Activated naive CD8-positive, alpha-beta T cell treated with anti-CD3 and anti-CD28 coated beads for 36 hours (primary cell): ENCODE results near the gene BAZ1B. TPM values are rescaled to one million over a fixed set of nuclear protein-coding genes. Genes with fewer than 3 reads are reported as not detected.
"Not testable (repeated sequence)": the region's sequence is repeated elsewhere in the genome, so short reads cannot be mapped to it uniquely, and the experiment has no call there.

Experiments used
- DNase-seq: peaks from one replicate; pipeline ENCODE4 v3.0.0; 2021
- H3K27ac Mint-ChIP-seq: one replicate; pipeline ENCODE4 v1.8.0; 2022; ENCODE audit warnings: mild to moderate bottlenecking, moderate library complexity, mixed read lengths
- H3K27me3 Mint-ChIP-seq: one replicate; pipeline ENCODE4 v1.8.0; 2022; ENCODE audit warnings: mild to moderate bottlenecking, mixed read lengths
- H3K36me3 Mint-ChIP-seq: one replicate; pipeline ENCODE4 v1.8.0; 2021; ENCODE audit warnings: mild to moderate bottlenecking, mixed read lengths
- H3K4me1 Mint-ChIP-seq: one replicate; pipeline ENCODE4 v1.8.0; 2021; ENCODE audit warnings: mixed read lengths
- H3K4me3 Mint-ChIP-seq: one replicate; pipeline ENCODE4 v1.8.0; 2022; ENCODE audit warnings: mild to moderate bottlenecking, moderate library complexity, mixed read lengths
- H3K9me3 Mint-ChIP-seq: one replicate; pipeline ENCODE4 v1.8.0; 2022; ENCODE audit warnings: mixed read lengths
- total RNA-seq, 2 experiments: library from RNA; stranded (reverse); gene quantifications; one replicate each; pipeline ENCODE4 v1.2.3, GENCODE V29; 2021

BAZ1B gene
- total RNA-seq, 2 experiments from 2014 or later: 107 to 108 TPM

DNA sequence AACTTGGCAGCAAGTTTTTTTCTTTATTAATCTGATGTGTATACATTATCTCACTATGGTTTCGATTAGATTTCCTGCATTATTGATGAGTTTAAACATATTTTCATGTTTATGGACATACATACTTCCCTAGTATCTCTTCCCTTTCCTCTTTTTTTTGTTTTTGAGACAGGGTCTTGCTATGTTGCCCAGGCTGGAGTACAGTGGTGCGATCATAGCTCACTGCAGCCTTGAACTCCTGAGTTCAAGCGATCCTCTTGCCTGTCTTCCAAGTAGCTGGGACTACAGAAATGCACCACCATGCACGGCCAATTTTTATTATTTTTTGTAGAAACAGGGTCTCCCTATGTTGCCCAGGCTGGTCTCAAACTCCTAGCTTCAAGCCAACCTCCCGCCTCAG lies 18.9 kb downstream of the BAZ1B start:
- no peak overlapping the region for H3K4me3 Mint-ChIP-seq
- no peak for DNase-seq
- H3K36me3 Mint-ChIP-seq: peaks cover 28% of the 10 kb centered on the region
- no peaks in the 10 kb centered on the region for H3K4me1 Mint-ChIP-seq
- H3K27ac Mint-ChIP-seq: no peak overlapping the region
- no peaks in the 10 kb centered on the region for H3K27me3 Mint-ChIP-seq
- H3K9me3 Mint-ChIP-seq: no peaks in the 10 kb centered on the region

DNA sequence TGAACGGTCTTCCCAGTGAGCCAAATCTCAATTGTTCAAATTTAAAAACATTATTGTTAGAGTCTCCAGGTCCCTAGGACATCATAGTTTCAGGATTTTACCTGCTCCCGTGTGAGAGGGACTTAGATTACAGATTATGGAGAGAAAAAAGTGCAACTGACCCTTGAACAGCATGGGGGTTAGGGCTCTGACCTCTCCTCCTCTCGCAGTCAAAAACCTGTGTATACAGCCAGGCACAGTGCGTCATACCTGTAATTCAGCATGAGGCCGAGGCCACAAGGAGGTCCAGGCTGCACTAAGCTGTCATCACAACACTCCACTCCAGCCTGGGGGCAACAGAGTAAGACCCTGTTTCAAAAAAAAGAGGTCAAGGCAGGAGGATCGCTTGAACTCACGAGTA lies 25.5 kb downstream of the BAZ1B start:
- Mint-ChIP-seq H3K27me3 (no peaks in the 10 kb centered on the region), H3K4me3 (no peak overlapping the region), H3K27ac (no peak overlapping the region), H3K4me1 (no peaks in the 10 kb centered on the region), H3K36me3 (peaks cover 61% of the 10 kb centered on the region), H3K9me3 (no peaks in the 10 kb centered on the region)
- no peak for DNase-seq

GRCh38 chr7:73495507-73495906 lies 26.6 kb downstream of the BAZ1B start:
- not testable (repeated sequence) for DNase-seq, H3K4me3 Mint-ChIP-seq, H3K27me3 Mint-ChIP-seq, H3K9me3 Mint-ChIP-seq, H3K4me1 Mint-ChIP-seq
- peaks cover 55% of the 10 kb centered on the region for H3K36me3 Mint-ChIP-seq
- H3K27ac Mint-ChIP-seq: peak overlapping the region; percentile 38

- DNase-seq: no peak
- Mint-ChIP-seq H3K27me3 (no peaks in the 10 kb centered on the region), H3K36me3 (peaks cover 42% of the 10 kb centered on the region), H3K4me3 (no peak overlapping the region), H3K9me3 (no peaks in the 10 kb centered on the region), H3K4me1 (peaks cover 6% of the 10 kb centered on the region), H3K27ac (no peak overlapping the region)
Measured at GRCh38 chr7:73489976-73490375, 32.1 kb downstream of the BAZ1B start.

DNA sequence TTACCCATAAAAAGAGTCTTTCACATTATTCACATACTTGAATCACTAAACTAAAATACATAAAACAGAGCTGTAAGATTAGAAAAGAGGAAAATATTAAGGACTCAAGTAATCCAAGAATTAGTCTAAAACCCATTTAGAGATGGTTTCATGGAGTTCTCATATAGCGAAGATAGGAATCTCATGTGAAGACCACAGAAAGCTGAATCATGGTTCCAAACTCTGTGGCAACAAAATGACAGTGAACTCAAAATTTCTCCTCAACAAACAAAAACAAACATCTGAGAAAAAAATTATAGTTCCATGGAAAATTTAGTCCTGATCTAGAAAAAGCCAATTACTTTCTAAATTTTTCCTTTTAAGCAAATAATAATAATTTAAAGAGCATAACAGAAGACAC lies 34.6 kb downstream of the BAZ1B start:
- no peak overlapping the region for H3K4me3 Mint-ChIP-seq
- H3K9me3 Mint-ChIP-seq: no peaks in the 10 kb centered on the region
- no peaks in the 10 kb centered on the region for H3K27me3 Mint-ChIP-seq
- DNase-seq: no peak
- H3K36me3 Mint-ChIP-seq: peaks cover 32% of the 10 kb centered on the region
- peaks cover 7% of the 10 kb centered on the region for H3K4me1 Mint-ChIP-seq
- H3K27ac Mint-ChIP-seq: peak overlapping the region; percentile 13

- Mint-ChIP-seq H3K9me3 (no peaks in the 10 kb centered on the region), H3K36me3 (peaks cover 46% of the 10 kb centered on the region), H3K27me3 (no peaks in the 10 kb centered on the region), H3K4me3 (no peak overlapping the region), H3K27ac (no peak overlapping the region), H3K4me1 (peaks cover 13% of the 10 kb centered on the region)
- no peak for DNase-seq
Measured at GRCh38 chr7:73483171-73483570, 38.9 kb downstream of the BAZ1B start.

GRCh38 chr7:73482746-73483145 lies 39.3 kb downstream of the BAZ1B start:
- H3K9me3 Mint-ChIP-seq: no peaks in the 10 kb centered on the region
- no peak overlapping the region for H3K4me3 Mint-ChIP-seq
- no peak overlapping the region for H3K27ac Mint-ChIP-seq
- H3K4me1 Mint-ChIP-seq: peaks cover 15% of the 10 kb centered on the region
- DNase-seq: no peak
- no peaks in the 10 kb centered on the region for H3K27me3 Mint-ChIP-seq
- peaks cover 50% of the 10 kb centered on the region for H3K36me3 Mint-ChIP-seq

DNA sequence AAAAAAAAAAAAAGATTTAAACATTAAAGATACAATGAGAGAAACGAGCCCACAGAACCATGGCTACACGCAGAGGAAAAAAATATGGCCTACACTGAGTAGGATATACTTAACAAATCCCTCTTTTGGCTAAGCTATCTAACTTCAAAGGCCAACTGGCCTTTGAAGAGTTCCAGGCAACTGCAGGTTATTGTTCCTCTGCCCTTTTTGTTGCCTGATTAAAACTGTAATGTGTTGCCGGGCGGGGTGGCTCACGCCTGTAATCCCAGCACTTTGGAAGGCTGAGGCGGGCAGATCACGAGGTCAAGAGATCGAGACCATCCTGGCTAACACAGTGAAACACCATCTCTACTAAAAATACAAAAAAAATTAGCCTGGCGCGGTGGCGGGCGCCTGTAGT lies 40.6 kb downstream of the BAZ1B start:
- not testable (repeated sequence) for H3K27me3 Mint-ChIP-seq, DNase-seq, H3K27ac Mint-ChIP-seq, H3K4me3 Mint-ChIP-seq, H3K9me3 Mint-ChIP-seq
- Mint-ChIP-seq H3K36me3 (peaks cover 52% of the 10 kb centered on the region), H3K4me1 (peaks cover 22% of the 10 kb centered on the region)

- Mint-ChIP-seq H3K27me3 (no peaks in the 10 kb centered on the region), H3K4me1 (peaks cover 26% of the 10 kb centered on the region), H3K36me3 (peaks cover 51% of the 10 kb centered on the region), H3K4me3 (no peak overlapping the region), H3K9me3 (no peaks in the 10 kb centered on the region), H3K27ac (no peak overlapping the region)
- no peak for DNase-seq
Measured at GRCh38 chr7:73478549-73478948, 43.5 kb downstream of the BAZ1B start.

DNA sequence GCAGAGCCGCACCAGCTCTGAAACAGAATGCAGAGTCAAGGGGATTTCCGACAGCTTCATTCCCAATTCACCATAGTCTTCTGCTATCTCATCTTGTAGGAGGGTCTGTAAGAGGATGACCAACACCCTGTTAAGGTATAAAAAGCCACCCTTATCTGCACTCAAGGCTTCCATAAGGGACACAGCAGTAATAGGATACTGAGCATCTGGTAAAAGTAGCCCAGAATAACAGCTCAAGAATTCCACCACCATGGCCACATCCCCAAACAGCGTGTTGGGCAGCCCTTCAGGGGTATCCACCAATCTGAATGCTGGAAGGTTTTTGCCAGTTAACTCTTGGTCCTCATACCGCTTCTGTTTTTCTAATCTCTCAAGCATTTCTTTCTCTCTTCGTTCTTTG lies 44.7 kb downstream of the BAZ1B start:
- Mint-ChIP-seq H3K4me3 (no peak overlapping the region), H3K9me3 (no peaks in the 10 kb centered on the region), H3K27ac (peak overlapping the region; percentile 2)

GRCh38 chr7:73470208-73470607 lies 51.9 kb downstream of the BAZ1B start:
- Mint-ChIP-seq H3K9me3 (no peaks in the 10 kb centered on the region), H3K36me3 (peaks cover 24% of the 10 kb centered on the region), H3K4me3 (no peak overlapping the region), H3K27ac (no peak overlapping the region), H3K4me1 (peaks cover 9% of the 10 kb centered on the region), H3K27me3 (no peaks in the 10 kb centered on the region)
- no peak for DNase-seq

More for the DNA sequence above, 44.7 kb downstream of the BAZ1B start:
- H3K36me3 Mint-ChIP-seq: peaks cover 47% of the 10 kb centered on the region
- no peaks in the 10 kb centered on the region for H3K27me3 Mint-ChIP-seq
- DNase-seq: no peak
- peaks cover 26% of the 10 kb centered on the region for H3K4me1 Mint-ChIP-seq

- H3K9me3 Mint-ChIP-seq, H3K4me1 Mint-ChIP-seq, H3K27me3 Mint-ChIP-seq, H3K27ac Mint-ChIP-seq, DNase-seq, H3K4me3 Mint-ChIP-seq: not testable (repeated sequence)
- peaks cover 38% of the 10 kb centered on the region for H3K36me3 Mint-ChIP-seq
Measured at GRCh38 chr7:73467046-73467445, 55.0 kb downstream of the BAZ1B start.

GRCh38 chr7:73466112-73466511 lies 56.0 kb downstream of the BAZ1B start:
- Mint-ChIP-seq H3K4me3 (no peak overlapping the region), H3K4me1 (peaks cover 2% of the 10 kb centered on the region), H3K27me3 (no peaks in the 10 kb centered on the region), H3K9me3 (no peaks in the 10 kb centered on the region), H3K27ac (no peak overlapping the region), H3K36me3 (peaks cover 31% of the 10 kb centered on the region)
- DNase-seq: no peak

GRCh38 chr7:73463966-73464365 lies 58.1 kb downstream of the BAZ1B start:
- H3K9me3 Mint-ChIP-seq: no peaks in the 10 kb centered on the region
- no peak overlapping the region for H3K4me3 Mint-ChIP-seq
- no peak for DNase-seq
- no peaks in the 10 kb centered on the region for H3K27me3 Mint-ChIP-seq
- no peak overlapping the region for H3K27ac Mint-ChIP-seq
- peaks cover 31% of the 10 kb centered on the region for H3K36me3 Mint-ChIP-seq
- H3K4me1 Mint-ChIP-seq: no peaks in the 10 kb centered on the region

DNA sequence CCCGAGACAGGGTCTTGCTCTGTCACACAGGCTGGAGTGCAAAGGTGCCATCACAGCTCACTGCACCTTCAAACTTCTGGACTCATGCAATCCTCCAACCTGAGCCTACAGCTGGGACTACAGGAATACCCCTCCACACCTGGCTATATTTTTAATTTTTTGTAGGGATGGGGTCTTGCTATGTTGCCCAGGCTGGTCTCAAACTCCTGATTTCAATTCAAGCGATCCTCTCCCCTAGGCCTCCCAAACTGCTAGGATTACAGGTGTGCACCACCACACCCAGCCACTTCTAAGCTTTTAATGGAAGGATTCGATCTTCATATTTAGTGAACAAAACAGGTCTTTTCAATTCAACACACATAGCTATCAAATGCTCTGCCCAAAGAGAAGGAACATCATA lies 58.8 kb downstream of the BAZ1B start:
- peaks cover 30% of the 10 kb centered on the region for H3K36me3 Mint-ChIP-seq
- no peak for DNase-seq

DNA sequence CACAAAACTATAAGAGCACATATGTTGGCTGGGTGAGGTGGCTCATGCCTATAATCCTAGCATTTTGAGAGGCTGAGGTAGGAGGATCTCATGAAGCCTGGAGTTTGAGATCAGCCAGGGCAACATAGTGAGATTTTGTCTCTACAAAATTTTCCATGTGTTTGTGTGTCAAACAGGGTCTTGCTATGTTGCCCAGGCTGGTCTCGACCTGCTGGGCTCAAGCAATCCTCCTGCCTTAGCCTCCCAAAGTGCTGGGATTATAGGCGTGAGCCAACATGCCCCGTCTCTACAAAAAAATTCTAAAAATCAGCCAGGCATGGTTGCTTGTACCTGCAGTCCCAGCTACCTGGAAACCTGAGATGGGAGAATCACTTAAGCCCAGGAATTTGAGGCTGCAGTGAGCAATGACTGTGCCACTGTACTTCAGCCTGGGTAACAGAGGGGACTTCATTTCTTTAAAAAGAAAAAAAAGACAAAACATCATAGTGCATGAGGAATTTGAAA lies 60.3 kb downstream of the BAZ1B start:
- Mint-ChIP-seq H3K9me3 (no peaks in the 10 kb centered on the region), H3K27ac (no peak overlapping the region), H3K4me1 (peaks cover 2% of the 10 kb centered on the region), H3K36me3 (peaks cover 42% of the 10 kb centered on the region), H3K4me3 (no peak overlapping the region), H3K27me3 (no peaks in the 10 kb centered on the region)
- DNase-seq: no peak

More for the DNA sequence above, 58.8 kb downstream of the BAZ1B start:
- H3K9me3 Mint-ChIP-seq: no peaks in the 10 kb centered on the region
- no peaks in the 10 kb centered on the region for H3K27me3 Mint-ChIP-seq
- H3K4me1 Mint-ChIP-seq: no peaks in the 10 kb centered on the region
- no peak overlapping the region for H3K27ac Mint-ChIP-seq
- H3K4me3 Mint-ChIP-seq: no peak overlapping the region

DNA sequence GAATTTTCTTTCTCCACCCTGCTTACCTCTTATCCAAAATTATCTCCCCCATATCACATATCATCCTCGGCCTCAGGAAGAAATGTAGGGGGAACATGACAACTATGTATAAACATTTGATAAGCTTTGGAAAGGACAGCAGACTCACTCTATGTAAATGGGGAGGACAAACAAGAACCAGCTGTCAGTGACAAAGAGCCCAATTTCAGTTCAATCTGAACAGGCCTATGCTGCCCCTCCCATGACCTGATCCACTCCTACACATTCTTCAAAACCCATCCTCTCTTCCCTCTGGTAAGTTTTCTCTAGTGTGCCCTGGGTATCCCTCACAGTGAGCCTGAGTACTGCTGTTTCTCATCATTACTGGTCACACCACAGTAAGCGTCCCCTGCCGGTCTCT lies 67.7 kb downstream of the BAZ1B start:
- peaks cover 27% of the 10 kb centered on the region for H3K4me1 Mint-ChIP-seq
- no peak overlapping the region for H3K4me3 Mint-ChIP-seq
- no peak for DNase-seq
- H3K36me3 Mint-ChIP-seq: peaks cover 42% of the 10 kb centered on the region
- H3K27me3 Mint-ChIP-seq: no peaks in the 10 kb centered on the region
- peak overlapping the region; percentile 34 for H3K27ac Mint-ChIP-seq
- H3K9me3 Mint-ChIP-seq: no peaks in the 10 kb centered on the region
